ENCODE results near the gene SLC38A8.

GRCh38 chr16:84039696-84040095 lies 2.9 kb downstream of the SLC38A8 start:
- TF ChIP-seq POLR2AphosphoS5 (IDR thresholded peaks at IDR 0.05) (no peak), POLR2A (IDR thresholded peaks at IDR 0.05) (no peak)
- TF ChIP-seq, protein P1, sequence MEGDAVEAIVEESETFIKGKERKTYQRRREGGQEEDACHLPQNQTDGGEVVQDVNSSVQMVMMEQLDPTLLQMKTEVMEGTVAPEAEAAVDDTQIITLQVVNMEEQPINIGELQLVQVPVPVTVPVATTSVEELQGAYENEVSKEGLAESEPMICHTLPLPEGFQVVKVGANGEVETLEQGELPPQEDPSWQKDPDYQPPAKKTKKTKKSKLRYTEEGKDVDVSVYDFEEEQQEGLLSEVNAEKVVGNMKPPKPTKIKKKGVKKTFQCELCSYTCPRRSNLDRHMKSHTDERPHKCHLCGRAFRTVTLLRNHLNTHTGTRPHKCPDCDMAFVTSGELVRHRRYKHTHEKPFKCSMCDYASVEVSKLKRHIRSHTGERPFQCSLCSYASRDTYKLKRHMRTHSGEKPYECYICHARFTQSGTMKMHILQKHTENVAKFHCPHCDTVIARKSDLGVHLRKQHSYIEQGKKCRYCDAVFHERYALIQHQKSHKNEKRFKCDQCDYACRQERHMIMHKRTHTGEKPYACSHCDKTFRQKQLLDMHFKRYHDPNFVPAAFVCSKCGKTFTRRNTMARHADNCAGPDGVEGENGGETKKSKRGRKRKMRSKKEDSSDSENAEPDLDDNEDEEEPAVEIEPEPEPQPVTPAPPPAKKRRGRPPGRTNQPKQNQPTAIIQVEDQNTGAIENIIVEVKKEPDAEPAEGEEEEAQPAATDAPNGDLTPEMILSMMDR (IDR thresholded peaks at IDR 0.05) = no peak
